D721Med (cell line): ENCODE measurements around the gene XPO4.
A peak's percentile ranks its signal among the peaks of the same experiment; 100 is the strongest.

Source experiments
- DNase-seq: peaks from one replicate; pipeline ENCODE4 v3.0.0; 2011; ENCODE audit warnings: low spot score; ENCODE audit not compliant: insufficient read length
- FAIRE-seq: peaks from 2 replicates; lab custom pipeline; 2011; peaks lifted over from hg19 to GRCh38; lab: Jason Lieb, UNC
- CTCF ChIP-seq: IDR thresholded peaks from 2 replicates; pipeline ENCODE4 v1.5.1; 2012; ENCODE audit warnings: mild to moderate bottlenecking, control low read depth; ENCODE audit not compliant: insufficient read depth; ENCODE audit errors: missing control alignments

XPO4 gene

GRCh38 chr13:20840568-20840967 is 62.0 kb downstream of the XPO4 start:
- no peak for TF ChIP-seq CTCF
- DNase-seq = no peak
- peak; percentile 97 for FAIRE-seq

GRCh38 chr13:20833900-20834679 is 68.5 kb downstream of the XPO4 start:
- no peak for TF ChIP-seq CTCF
- no peak for FAIRE-seq
- DNase-seq = no peak

GRCh38 chr13:20832861-20833260 is 69.7 kb downstream of the XPO4 start:
- no peak for TF ChIP-seq CTCF
- FAIRE-seq = peak; percentile 94
- DNase-seq = no peak

GRCh38 chr13:20831933-20832332 is 70.6 kb downstream of the XPO4 start:
- no peak for TF ChIP-seq CTCF
- DNase-seq (no peak), FAIRE-seq (peak; percentile 99)

GRCh38 chr13:20831254-20831653 is 71.3 kb downstream of the XPO4 start:
- TF ChIP-seq CTCF = no peak
- DNase-seq (no peak), FAIRE-seq (peak; percentile 64)

- TF ChIP-seq CTCF = peak; percentile 77
- FAIRE-seq = peak; percentile 35
- DNase-seq = no peak
These were observed 73.8 kb downstream of the XPO4 start for GRCh38 chr13:20828539-20829364.
